EL (cell line): ENCODE results near the gene SSTR5.
A peak's percentile ranks its signal among the peaks of the same experiment; 100 is the strongest.

Experiments used
- DNase-seq: peaks from one replicate; pipeline ENCODE4 v3.0.0-alpha.2; 2016

The SSTR5 gene

GRCh38 chr16:1040346-1040745 lies 32.2 kb upstream of the SSTR5 start:
- no peak for DNase-seq

GRCh38 chr16:1042049-1042744 lies 30.4 kb upstream of the SSTR5 start:
- no peak for DNase-seq

GRCh38 chr16:1042866-1043265 lies 29.7 kb upstream of the SSTR5 start:
- no peak for DNase-seq

GRCh38 chr16:1043881-1044451 lies 28.6 kb upstream of the SSTR5 start:
- DNase-seq, result no peak

- DNase-seq, result no peak
These were observed 27.9 kb upstream of the SSTR5 start for GRCh38 chr16:1044460-1045309.

GRCh38 chr16:1045310-1045992 lies 27.1 kb upstream of the SSTR5 start:
- DNase-seq, result no peak

GRCh38 chr16:1045993-1046911 lies 26.3 kb upstream of the SSTR5 start:
- no peak for DNase-seq

- DNase-seq, result no peak
These were observed 25.4 kb upstream of the SSTR5 start for GRCh38 chr16:1047123-1047522.

GRCh38 chr16:1047801-1048200 lies 24.7 kb upstream of the SSTR5 start:
- DNase-seq, result no peak

GRCh38 chr16:1048442-1049112 lies 24.0 kb upstream of the SSTR5 start:
- DNase-seq, result peak; percentile 13

- no peak for DNase-seq
These were observed 23.2 kb upstream of the SSTR5 start for GRCh38 chr16:1049113-1049975.

GRCh38 chr16:1049976-1050247 lies 22.6 kb upstream of the SSTR5 start:
- DNase-seq, result no peak

- DNase-seq, result no peak
These were observed 22.0 kb upstream of the SSTR5 start for GRCh38 chr16:1050516-1050915.

- DNase-seq, result no peak
These were observed 21.6 kb upstream of the SSTR5 start for GRCh38 chr16:1050921-1051320.

GRCh38 chr16:1051446-1051845 lies 21.1 kb upstream of the SSTR5 start:
- no peak for DNase-seq

GRCh38 chr16:1052721-1053120 lies 19.8 kb upstream of the SSTR5 start:
- no peak for DNase-seq

GRCh38 chr16:1053121-1053521 lies 19.4 kb upstream of the SSTR5 start:
- DNase-seq, result no peak

- no peak for DNase-seq
These were observed 18.7 kb upstream of the SSTR5 start for GRCh38 chr16:1053700-1054368.

GRCh38 chr16:1054660-1055556 lies 17.6 kb upstream of the SSTR5 start:
- DNase-seq, result peak; percentile 38
